Neural cell (in vitro differentiated cells): ENCODE data around the gene DNAJC13.

ENCODE experiments used
- EZH2 ChIP-seq: fragments of 200-600, 300-800 bp; shearing (Covaris generic), sonication (generic); IDR thresholded peaks from 2 replicates; pipeline ENCODE4 v1.6.1; 2014; ENCODE audit warnings: antibody characterized with exemption, low read length, borderline replicate concordance, mild to moderate bottlenecking; ENCODE audit not compliant: insufficient read depth, poor library complexity, severe bottlenecking
- RAD21 ChIP-seq: fragments of 450-650 bp; conservative IDR thresholded peaks from 2 replicates; pipeline ENCODE4 v1.6.1; 2014; ENCODE audit warnings: antibody characterized with exemption, mild to moderate bottlenecking, moderate library complexity
- TAF1 ChIP-seq: IDR thresholded peaks from 2 replicates; pipeline ENCODE4 v1.6.1; 2012; ENCODE audit warnings: low read depth
- TF ChIP-seq, protein P1 (sequence below): fragments of 450-650 bp; IDR thresholded peaks from 2 replicates; pipeline ENCODE4 v1.5.1; 2014; ENCODE audit warnings: antibody characterized with exemption, mild to moderate bottlenecking, moderate library complexity; ENCODE audit not compliant: poor library complexity, severe bottlenecking

DNA sequence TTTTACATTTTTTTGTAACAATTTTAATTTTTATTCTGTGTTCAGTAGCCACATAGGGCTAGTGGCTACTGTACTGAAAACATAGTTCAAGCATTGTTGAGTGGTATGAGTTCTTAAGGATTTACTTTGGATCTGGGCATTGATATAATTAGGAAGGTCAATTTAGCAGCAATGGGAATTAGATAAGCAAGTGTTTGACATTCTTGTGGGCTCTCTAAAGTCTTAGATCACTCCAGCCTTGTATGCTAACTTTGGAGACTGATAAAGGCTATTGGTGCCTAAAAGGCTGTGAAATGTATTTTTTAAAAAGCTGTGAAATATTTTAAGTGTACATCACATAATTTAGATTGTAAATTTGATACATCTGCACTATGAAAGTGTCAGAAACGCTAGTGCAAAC is 2.5 kb upstream of the DNAJC13 start:
- TF ChIP-seq EZH2 (no peak), RAD21 (no peak), TAF1 (no peak)
- TF ChIP-seq, protein P1, sequence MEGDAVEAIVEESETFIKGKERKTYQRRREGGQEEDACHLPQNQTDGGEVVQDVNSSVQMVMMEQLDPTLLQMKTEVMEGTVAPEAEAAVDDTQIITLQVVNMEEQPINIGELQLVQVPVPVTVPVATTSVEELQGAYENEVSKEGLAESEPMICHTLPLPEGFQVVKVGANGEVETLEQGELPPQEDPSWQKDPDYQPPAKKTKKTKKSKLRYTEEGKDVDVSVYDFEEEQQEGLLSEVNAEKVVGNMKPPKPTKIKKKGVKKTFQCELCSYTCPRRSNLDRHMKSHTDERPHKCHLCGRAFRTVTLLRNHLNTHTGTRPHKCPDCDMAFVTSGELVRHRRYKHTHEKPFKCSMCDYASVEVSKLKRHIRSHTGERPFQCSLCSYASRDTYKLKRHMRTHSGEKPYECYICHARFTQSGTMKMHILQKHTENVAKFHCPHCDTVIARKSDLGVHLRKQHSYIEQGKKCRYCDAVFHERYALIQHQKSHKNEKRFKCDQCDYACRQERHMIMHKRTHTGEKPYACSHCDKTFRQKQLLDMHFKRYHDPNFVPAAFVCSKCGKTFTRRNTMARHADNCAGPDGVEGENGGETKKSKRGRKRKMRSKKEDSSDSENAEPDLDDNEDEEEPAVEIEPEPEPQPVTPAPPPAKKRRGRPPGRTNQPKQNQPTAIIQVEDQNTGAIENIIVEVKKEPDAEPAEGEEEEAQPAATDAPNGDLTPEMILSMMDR, result no peak
